GM13977 (cell line): Measurements from ENCODE around the gene FCHSD2.
A peak's percentile ranks its signal among the peaks of the same experiment; 100 is the strongest.

Source experiments
- DNase-seq: peaks from one replicate; pipeline ENCODE4 v3.0.0; 2012; ENCODE audit warnings: low spot score
- in situ Hi-C: fragments of 300-500 bp; cut with MboI; formaldehyde crosslinking; loops from one replicate; pipeline ENCODE4 v1.12.0; 2022; ENCODE audit warnings: low sequenced_read_pairs, low pct_unique_long_range_greater_than_20kb, mixed read lengths, inconsistent platforms; ENCODE audit not compliant: unreplicated experiment
- TF ChIP-seq, protein P1 (sequence below): IDR thresholded peaks from 2 replicates; pipeline ENCODE4 v1.5.1; 2012; ENCODE audit warnings: mild to moderate bottlenecking, control low read depth; ENCODE audit not compliant: insufficient read depth; ENCODE audit errors: extremely low read depth, missing control alignments

Gene FCHSD2

DNA sequence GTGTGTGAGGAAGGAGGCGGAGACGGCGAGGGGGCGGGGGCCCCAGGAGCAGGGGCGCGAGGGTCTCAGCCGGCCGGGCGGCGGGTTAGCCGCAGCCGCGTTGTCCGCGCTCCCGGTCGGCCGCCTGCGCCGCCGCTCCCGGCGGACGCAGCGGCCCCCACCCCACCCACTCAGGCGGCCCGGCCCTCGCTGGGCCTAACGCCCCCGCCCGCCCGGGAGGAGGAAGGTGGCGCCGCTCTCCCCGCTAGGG lies at the start of gene FCHSD2:
FCHSD2 (minus strand) TSS at position 191 of the 250 bp plus-strand sequence. CDS start 441 bp downstream, outside the sequence.
- DNase-seq: no peak
- in situ Hi-C loops: no loop called here
- TF ChIP-seq, protein P1, sequence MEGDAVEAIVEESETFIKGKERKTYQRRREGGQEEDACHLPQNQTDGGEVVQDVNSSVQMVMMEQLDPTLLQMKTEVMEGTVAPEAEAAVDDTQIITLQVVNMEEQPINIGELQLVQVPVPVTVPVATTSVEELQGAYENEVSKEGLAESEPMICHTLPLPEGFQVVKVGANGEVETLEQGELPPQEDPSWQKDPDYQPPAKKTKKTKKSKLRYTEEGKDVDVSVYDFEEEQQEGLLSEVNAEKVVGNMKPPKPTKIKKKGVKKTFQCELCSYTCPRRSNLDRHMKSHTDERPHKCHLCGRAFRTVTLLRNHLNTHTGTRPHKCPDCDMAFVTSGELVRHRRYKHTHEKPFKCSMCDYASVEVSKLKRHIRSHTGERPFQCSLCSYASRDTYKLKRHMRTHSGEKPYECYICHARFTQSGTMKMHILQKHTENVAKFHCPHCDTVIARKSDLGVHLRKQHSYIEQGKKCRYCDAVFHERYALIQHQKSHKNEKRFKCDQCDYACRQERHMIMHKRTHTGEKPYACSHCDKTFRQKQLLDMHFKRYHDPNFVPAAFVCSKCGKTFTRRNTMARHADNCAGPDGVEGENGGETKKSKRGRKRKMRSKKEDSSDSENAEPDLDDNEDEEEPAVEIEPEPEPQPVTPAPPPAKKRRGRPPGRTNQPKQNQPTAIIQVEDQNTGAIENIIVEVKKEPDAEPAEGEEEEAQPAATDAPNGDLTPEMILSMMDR: no peak

- TF ChIP-seq, protein P1: no peak
- no peak for DNase-seq
- in situ Hi-C loops: loop anchor here (25.0 kb wide), 1 partner anchor 479 kb away; no protein-coding TSS in a partner anchor
These were observed 49.0 kb upstream of the FCHSD2 start for GRCh38 chr11:73191151-73191550.

DNA sequence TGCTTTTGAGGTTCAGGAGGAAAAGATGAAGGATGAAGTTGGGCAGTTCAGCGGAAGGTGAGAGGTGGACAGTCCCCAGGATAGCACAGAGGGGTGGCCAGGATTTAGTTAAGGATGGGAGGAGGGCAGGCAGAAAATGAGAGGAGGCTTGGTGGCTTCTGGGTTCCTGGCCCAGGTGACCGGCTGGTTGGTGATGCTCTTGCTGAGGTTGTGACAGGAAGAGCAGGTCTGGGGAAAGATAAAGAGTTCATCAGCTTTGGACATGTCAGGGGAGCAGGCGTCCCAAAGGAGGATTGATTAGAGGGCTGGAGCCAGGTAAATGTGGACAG lies 48.4 kb upstream of the FCHSD2 start:
- in situ Hi-C loops: loop anchor here (25.0 kb wide), 1 partner anchor 478 kb away; no protein-coding TSS in a partner anchor
- TF ChIP-seq, protein P1: no peak
- no peak for DNase-seq

DNA sequence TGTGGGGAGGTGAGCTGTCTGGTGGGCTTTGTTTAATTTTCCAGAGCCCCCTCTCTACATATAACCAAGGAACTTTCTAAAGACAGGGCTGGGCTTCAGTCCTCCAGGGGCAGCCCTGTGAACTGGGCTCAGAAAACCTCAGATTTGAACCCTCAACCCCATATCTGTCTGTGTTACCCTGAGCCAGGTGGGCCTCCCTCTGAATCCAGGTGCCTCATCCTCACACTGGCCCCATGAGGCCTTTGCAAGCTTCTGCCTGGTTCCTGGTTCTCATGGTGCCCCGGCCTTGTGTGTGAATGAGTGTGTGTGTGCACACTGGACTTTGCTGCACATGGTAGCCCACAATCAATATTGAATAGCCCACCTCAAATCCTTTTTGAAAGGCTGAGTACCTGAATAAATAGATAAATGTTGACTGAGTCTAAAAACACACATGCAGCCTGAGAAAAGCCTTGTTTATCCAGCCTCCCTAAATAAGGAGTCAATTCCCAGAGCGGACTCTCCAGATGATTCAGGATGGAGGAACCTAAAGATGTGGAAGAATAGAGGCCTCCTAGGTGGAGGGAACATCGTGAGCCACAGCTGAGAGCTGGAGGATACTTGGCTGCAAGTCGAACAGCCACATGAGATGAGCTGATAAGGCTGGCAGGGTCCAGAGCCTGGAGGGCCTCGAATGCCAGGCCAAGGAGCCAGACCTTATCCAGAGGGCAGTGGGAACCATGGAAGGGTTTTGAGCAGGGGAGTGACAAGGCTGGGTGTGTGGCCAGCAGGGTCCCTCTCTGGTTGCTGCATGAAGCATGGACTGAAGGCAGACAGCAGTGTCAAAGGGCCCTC lies 47.8 kb upstream of the FCHSD2 start:
- in situ Hi-C loops: loop anchor here (5.0 to 25.0 kb wide), 2 partner anchors 47 to 478 kb away; no protein-coding TSS in a partner anchor
- no peak for DNase-seq
- TF ChIP-seq, protein P1: no peak

DNA sequence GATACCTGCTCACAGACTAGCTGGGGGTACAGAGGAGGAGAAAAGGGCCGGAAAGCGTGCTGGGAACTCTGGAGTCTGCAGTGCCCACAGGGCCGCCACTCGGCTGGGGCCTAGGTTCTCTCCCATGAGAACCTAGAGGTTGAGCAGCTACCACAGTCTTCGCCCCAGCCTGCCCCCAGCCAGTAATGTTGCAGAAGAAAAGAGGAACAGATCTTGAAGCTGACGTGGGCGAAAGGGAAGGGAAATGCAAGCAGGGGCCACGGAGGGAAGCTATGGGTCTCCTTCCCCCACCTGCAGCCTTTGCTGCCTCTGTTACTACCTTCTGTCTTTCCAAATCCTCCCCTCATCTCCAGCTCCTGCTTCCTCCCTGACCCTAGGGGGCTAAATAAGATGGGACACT lies 47.2 kb upstream of the FCHSD2 start:
- in situ Hi-C loops: loop anchor here (5.0 to 25.0 kb wide), 2 partner anchors 48 to 477 kb away; no protein-coding TSS in a partner anchor
- DNase-seq: peak; percentile 52
- TF ChIP-seq, protein P1: no peak

GRCh38 chr11:73188301-73188700 lies 46.2 kb upstream of the FCHSD2 start:
- DNase-seq: no peak
- in situ Hi-C loops: loop anchor here (5.0 to 25.0 kb wide), 2 partner anchors 49 to 476 kb away; no protein-coding TSS in a partner anchor
- TF ChIP-seq, protein P1: no peak
